HG03571 (cell line): ENCODE measurements around the gene NHEJ1.

Experiments
- ATAC-seq: cut with Tn5 transposase; IDR thresholded peaks from one replicate; pipeline ENCODE4 v1.9.1; 2021; ENCODE audit not compliant: unreplicated experiment

The NHEJ1 gene

GRCh38 chr2:219059725-219060682 lies 100.6 kb downstream of the NHEJ1 start:
- no peak for ATAC-seq

GRCh38 chr2:219059375-219059724 lies 101.3 kb downstream of the NHEJ1 start:
- ATAC-seq = no peak

- ATAC-seq = no peak
Measured at GRCh38 chr2:219058541-219059374, 101.9 kb downstream of the NHEJ1 start.

- peak; percentile 79 for ATAC-seq
Measured at GRCh38 chr2:219057709-219058540, 102.7 kb downstream of the NHEJ1 start.

GRCh38 chr2:219056896-219057708 lies 103.5 kb downstream of the NHEJ1 start:
- ATAC-seq = no peak

GRCh38 chr2:219056176-219056895 lies 104.3 kb downstream of the NHEJ1 start:
- no peak for ATAC-seq

GRCh38 chr2:219054956-219055903 lies 105.4 kb downstream of the NHEJ1 start:
- no peak for ATAC-seq

- no peak for ATAC-seq
Measured at GRCh38 chr2:219049282-219049681, 111.3 kb downstream of the NHEJ1 start.

GRCh38 chr2:219045937-219046550 lies 114.6 kb downstream of the NHEJ1 start:
- ATAC-seq = no peak

- no peak for ATAC-seq
Measured at GRCh38 chr2:219042750-219043149, 117.9 kb downstream of the NHEJ1 start.

GRCh38 chr2:219042157-219042556 lies 118.5 kb downstream of the NHEJ1 start:
- no peak for ATAC-seq

- ATAC-seq = no peak
Measured at GRCh38 chr2:219041252-219041651, 119.4 kb downstream of the NHEJ1 start, which contains the start of gene CFAP65. Gene CFAP65, minus strand, starts transcription at chr2:219041516. Its CDS starts 2,468 bp downstream, at chr2:219039048.

- no peak for ATAC-seq
Measured at GRCh38 chr2:219038600-219038999, 122.0 kb downstream of the NHEJ1 start.

- no peak for ATAC-seq
Measured at GRCh38 chr2:219037783-219038499, 122.7 kb downstream of the NHEJ1 start.

- ATAC-seq = no peak
Measured at GRCh38 chr2:219035942-219036341, 124.7 kb downstream of the NHEJ1 start.

GRCh38 chr2:219034823-219035222 lies 125.8 kb downstream of the NHEJ1 start:
- ATAC-seq = no peak

GRCh38 chr2:219032051-219032745 lies 128.4 kb downstream of the NHEJ1 start:
- ATAC-seq = no peak
